Measurements from ENCODE around the gene THAP12. TPM values are rescaled to one million over a fixed set of nuclear protein-coding genes. Genes with fewer than 3 reads are reported as not detected.

Gene THAP12
- polyA plus RNA-seq, 1 donor: 48.1 TPM

Other genes with a start within 250 kb of the THAP12 start
- gene WNT11, start 174.6 kb downstream of the THAP12 start, polyA plus RNA-seq (ENCODE audit: insufficient read length): 16.6 TPM
- 4.5 TPM for gene GVQW3, start 191 bp upstream of the THAP12 start, polyA plus RNA-seq (ENCODE audit: insufficient read length)
- 17.3 TPM for gene EMSY, start 63.9 kb upstream of the THAP12 start, polyA plus RNA-seq (ENCODE audit: insufficient read length)

All from forelimb muscle (tissue), 1 donor.